ENCODE measurements around the gene C17orf75. TPM values are rescaled to one million over a fixed set of nuclear protein-coding genes. Genes with fewer than 3 reads are reported as not detected.

C17orf75 gene
- total and polyA plus RNA-seq, 2 donors (not counting 1 experiment from before 2014, with no cell fraction given) = 16.4 to 30.2 TPM

- no peaks in the 10 kb centered on the region for H3K27me3 ChIP-seq (ENCODE audit: control insufficient read depth, insufficient read depth, low read length)
- H3K4me3 ChIP-seq (replicated peaks in 1 of 4; ENCODE audit: control extremely low read depth in 1 of 4, insufficient read depth in 1 of 4, low read depth in 3 of 4, low read length in 4 of 4) = no peak overlapping the region
- H3K9ac ChIP-seq (ENCODE audit: insufficient read depth, low read length) = no peak overlapping the region
- no peak overlapping the region for H3K4me2 ChIP-seq (ENCODE audit: extremely low read depth, insufficient read depth, low read length)
- no peaks in the 10 kb centered on the region for H3K9me3 ChIP-seq (ENCODE audit: control insufficient read depth, insufficient read depth, low read depth, low read length)
- no peak overlapping the region for H2AFZ ChIP-seq (ENCODE audit: low read length)
- TF ChIP-seq EZH2 (IDR thresholded peaks at IDR 0.05; ENCODE audit: low read length, missing control alignments) (no peak), CTCF (conservative IDR thresholded peaks at IDR 0.05 in 1 of 2, IDR thresholded peaks at IDR 0.05 in 1 of 2; ENCODE audit: low read depth in 1 of 2, low read length in 2 of 2) (no peak)
- peaks cover 2% of the 10 kb centered on the region for H3K36me3 ChIP-seq (ENCODE audit: control insufficient read depth, insufficient read depth, low read length)
- no peak overlapping the region for H3K27ac ChIP-seq (ENCODE audit: insufficient read depth, low read length)
- H4K20me1 ChIP-seq (ENCODE audit: control insufficient read depth, extremely low read depth, insufficient read depth, low read length) = no peaks in the 10 kb centered on the region
- no peak for DNase-seq (ENCODE audit: low read depth in 2 of 2)
- H3K79me2 ChIP-seq (ENCODE audit: control insufficient read depth, insufficient read depth, low read length) = no peaks in the 10 kb centered on the region
- H3K4me1 ChIP-seq (ENCODE audit: control insufficient read depth, extremely low read depth, insufficient read depth, low read length) = no peaks in the 10 kb centered on the region
Measured at GRCh38 chr17:32333187-32333586, 8.8 kb downstream of the C17orf75 start.

DNA sequence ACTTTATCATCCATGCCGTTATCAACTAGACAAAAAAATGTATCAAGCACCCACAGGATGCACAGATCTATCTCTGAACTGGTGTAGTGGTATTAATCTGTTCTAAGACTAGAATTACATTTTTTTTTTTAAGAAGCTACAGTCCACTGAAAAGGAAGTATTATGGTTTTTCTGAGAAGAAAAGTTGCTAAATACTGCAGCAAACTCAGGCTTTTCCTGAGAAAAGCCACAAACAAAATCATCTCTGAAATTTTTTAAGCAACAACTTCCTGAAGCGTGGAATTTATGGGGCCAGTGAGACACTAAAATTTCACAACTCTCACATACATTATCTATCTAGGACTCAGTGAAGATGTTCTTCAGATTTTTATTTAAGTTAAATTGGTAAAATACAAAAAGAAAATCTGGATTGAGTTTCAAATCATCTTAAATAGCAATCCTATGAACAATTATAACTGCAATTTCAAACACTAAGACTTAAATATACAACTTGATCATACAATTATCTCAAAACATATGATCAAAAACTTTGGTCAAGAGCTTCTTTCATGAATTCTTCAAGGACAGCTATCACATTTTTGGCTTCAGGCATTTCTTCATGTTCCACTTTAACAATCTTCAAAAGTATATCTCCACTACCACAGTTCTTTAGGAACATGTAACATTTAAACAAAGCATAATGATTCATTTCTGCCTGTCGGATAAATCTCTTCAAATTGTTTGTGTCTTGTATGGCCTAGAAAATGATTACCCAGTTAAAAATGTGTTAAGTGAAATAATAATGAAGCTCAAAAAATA is 10.5 kb downstream of the C17orf75 start:
- Histone ChIP-seq H3K4me3 (replicated peaks in 1 of 4; ENCODE audit: control extremely low read depth in 1 of 4, insufficient read depth in 1 of 4, low read depth in 3 of 4, low read length in 4 of 4) (no peak overlapping the region), H3K36me3 (ENCODE audit: control insufficient read depth, insufficient read depth, low read length) (peaks cover 2% of the 10 kb centered on the region), H3K27ac (ENCODE audit: insufficient read depth, low read length) (no peak overlapping the region), H3K27me3 (ENCODE audit: control insufficient read depth, insufficient read depth, low read length) (no peaks in the 10 kb centered on the region), H2AFZ (ENCODE audit: low read length) (no peak overlapping the region), H3K4me2 (ENCODE audit: extremely low read depth, insufficient read depth, low read length) (no peak overlapping the region), H3K9ac (ENCODE audit: insufficient read depth, low read length) (no peak overlapping the region), H3K4me1 (ENCODE audit: control insufficient read depth, extremely low read depth, insufficient read depth, low read length) (no peaks in the 10 kb centered on the region), H3K9me3 (ENCODE audit: control insufficient read depth, insufficient read depth, low read depth, low read length) (no peaks in the 10 kb centered on the region), H4K20me1 (ENCODE audit: control insufficient read depth, extremely low read depth, insufficient read depth, low read length) (no peaks in the 10 kb centered on the region), H3K79me2 (ENCODE audit: control insufficient read depth, insufficient read depth, low read length) (no peaks in the 10 kb centered on the region)
- TF ChIP-seq CTCF (conservative IDR thresholded peaks at IDR 0.05 in 1 of 2, IDR thresholded peaks at IDR 0.05 in 1 of 2; ENCODE audit: low read depth in 1 of 2, low read length in 2 of 2) (no peak), EZH2 (IDR thresholded peaks at IDR 0.05; ENCODE audit: low read length, missing control alignments) (no peak)
- DNase-seq (ENCODE audit: low read depth in 2 of 2) = no peak

DNA sequence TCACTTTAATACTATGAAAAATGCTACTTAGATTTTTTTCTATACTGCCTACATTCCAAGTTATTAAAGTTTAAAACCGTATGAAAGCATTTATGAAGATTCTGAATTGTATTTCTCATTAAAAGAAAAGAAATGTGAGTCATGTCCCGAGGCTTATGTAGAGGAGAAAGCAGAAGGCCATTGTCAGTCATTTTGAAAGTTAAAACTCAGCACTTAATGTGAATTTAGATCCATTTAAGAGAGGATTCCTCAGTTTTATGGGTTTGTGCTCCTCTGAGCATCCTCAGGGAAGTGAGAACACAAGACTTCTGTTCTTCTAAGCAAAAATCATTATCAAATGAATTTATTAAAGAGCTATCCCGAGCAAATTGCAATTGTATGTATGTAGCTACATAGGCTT is 11.8 kb downstream of the C17orf75 start:
- Histone ChIP-seq H2AFZ (ENCODE audit: low read length) (no peak overlapping the region), H3K27me3 (ENCODE audit: control insufficient read depth, insufficient read depth, low read length) (no peaks in the 10 kb centered on the region), H3K4me3 (replicated peaks in 1 of 4; ENCODE audit: control extremely low read depth in 1 of 4, insufficient read depth in 1 of 4, low read depth in 3 of 4, low read length in 4 of 4) (no peak overlapping the region), H3K79me2 (ENCODE audit: control insufficient read depth, insufficient read depth, low read length) (no peaks in the 10 kb centered on the region), H3K9ac (ENCODE audit: insufficient read depth, low read length) (no peak overlapping the region), H4K20me1 (ENCODE audit: control insufficient read depth, extremely low read depth, insufficient read depth, low read length) (no peaks in the 10 kb centered on the region), H3K4me2 (ENCODE audit: extremely low read depth, insufficient read depth, low read length) (no peak overlapping the region), H3K4me1 (ENCODE audit: control insufficient read depth, extremely low read depth, insufficient read depth, low read length) (no peaks in the 10 kb centered on the region), H3K27ac (ENCODE audit: insufficient read depth, low read length) (no peak overlapping the region), H3K9me3 (ENCODE audit: control insufficient read depth, insufficient read depth, low read depth, low read length) (no peaks in the 10 kb centered on the region), H3K36me3 (ENCODE audit: control insufficient read depth, insufficient read depth, low read length) (peaks cover 2% of the 10 kb centered on the region)
- no peak for TF ChIP-seq EZH2 (IDR thresholded peaks at IDR 0.05; ENCODE audit: low read length, missing control alignments)
- TF ChIP-seq CTCF (conservative IDR thresholded peaks at IDR 0.05 in 1 of 2, IDR thresholded peaks at IDR 0.05 in 1 of 2; ENCODE audit: low read depth in 1 of 2, low read length in 2 of 2) = no peak
- DNase-seq (ENCODE audit: low read depth in 2 of 2) = no peak

Measured in fibroblast of lung (primary cell).